ENCODE results near the gene NTM.
"Not testable (repeated sequence)": the region's sequence is repeated elsewhere in the genome, so short reads cannot be mapped to it uniquely, and the experiment has no call there.

Gene NTM

DNA sequence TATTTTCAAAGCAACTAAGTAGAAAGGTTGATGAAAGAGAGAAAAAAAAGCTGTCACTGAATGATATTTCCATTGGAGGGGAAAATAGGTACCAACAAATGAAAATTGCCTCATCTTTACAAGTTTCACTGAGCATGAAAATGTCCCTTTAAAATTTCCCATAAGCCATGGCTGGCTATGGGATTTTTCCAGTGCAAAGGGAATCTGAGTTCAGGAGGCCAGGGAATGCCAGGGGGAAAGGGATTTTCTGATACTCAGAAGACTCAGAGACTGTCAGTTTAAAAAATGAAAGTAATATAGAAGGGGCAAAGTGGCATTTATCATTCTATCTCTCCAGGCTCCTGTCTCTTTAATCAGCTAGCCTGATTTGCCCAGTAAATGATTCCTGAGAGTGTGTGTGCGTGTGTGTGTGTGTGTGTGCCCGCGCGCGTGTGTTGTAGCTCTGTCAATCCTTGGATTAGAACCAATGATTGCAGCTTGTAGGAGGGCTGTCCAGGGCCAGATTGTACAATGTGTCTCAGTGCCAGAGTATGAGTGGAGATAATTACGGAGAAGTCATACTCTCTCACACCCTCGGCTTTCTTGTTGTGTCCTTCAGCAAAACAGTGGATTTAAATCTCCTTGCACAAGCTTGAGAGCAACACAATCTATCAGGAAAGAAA, at the start of gene NTM:
Gene NTM, plus strand, starts transcription at position 526 of the 662 bp plus-strand sequence.
- no peak for DNase-seq (ENCODE audit: low read depth in 1 of 2, low spot score in 1 of 2)

- no peak for DNase-seq (ENCODE audit: low read depth in 1 of 2, low spot score in 1 of 2)
Observed at GRCh38 chr11:131324921-131325570, 45.4 kb upstream of the NTM start.

- no peak for DNase-seq (ENCODE audit: low read depth in 1 of 2, low spot score in 1 of 2)
Observed at GRCh38 chr11:131326829-131327228, 43.6 kb upstream of the NTM start.

GRCh38 chr11:131327421-131327820, 43.0 kb upstream of the NTM start:
- no peak for DNase-seq (ENCODE audit: low read depth in 1 of 2, low spot score in 1 of 2)

DNA sequence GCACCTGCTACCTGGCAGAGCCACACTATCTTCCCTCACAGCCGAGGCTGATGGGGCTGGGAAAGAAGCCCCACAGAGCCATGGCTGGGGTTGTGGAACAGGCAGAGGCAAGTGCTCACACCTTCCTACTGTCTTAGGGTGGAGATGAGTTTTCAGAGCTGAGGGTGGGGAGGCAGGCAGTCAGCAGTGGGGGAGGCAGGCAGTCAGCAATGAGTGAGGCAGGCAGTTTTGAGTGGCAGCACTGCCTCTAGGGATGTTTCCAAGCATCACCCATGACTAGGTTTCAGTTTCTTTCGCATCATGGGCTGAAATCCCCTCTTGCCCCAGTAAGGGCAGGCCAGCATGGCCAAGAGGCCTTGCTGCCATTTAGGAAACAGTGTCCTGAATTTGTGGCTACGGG, 41.6 kb upstream of the NTM start:
- no peak for DNase-seq (ENCODE audit: low read depth in 1 of 2, low spot score in 1 of 2)

- no peak for DNase-seq (ENCODE audit: low read depth in 1 of 2, low spot score in 1 of 2)
Observed at GRCh38 chr11:131331010-131331409, 39.4 kb upstream of the NTM start.

DNA sequence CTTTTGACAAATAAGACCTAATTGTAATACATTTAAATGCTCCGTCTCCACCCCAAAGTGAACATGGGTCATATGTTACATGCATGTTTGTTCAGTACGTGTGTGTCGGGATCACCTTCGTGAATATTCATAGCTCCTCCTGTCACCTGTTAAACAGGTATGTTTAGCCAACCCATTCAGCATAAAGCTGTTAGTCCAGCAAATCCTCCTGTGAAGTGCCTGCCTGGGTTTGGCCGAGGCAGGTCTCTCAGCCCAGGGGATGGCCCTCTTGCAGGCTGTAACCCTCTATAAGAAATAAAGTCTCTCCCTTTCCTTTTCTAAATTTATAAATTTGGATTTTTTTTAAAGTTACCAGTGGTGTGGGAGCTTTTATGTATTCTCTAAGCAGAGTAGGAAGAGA, 38.9 kb upstream of the NTM start:
- DNase-seq (ENCODE audit: low read depth in 1 of 2, low spot score in 1 of 2): no peak

DNA sequence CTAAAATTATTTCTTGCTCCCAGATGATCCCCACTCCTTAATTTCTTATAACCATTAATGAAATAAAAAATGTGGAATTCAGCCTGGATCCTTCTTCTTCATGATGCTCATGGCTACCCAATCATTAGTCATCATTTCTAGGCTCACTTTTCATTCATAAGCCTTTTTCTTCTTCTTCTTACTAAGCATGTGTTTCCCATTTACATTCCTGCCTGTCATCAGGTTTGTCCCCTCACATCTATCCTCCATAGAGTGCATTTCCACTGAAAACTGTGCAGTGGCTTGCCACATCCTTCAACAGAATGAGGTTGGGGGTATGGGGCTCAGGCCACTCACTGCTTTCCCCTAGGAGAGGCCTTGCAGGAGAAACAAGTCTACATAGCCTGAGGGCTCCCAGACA, 35.8 kb upstream of the NTM start:
- no peak for DNase-seq (ENCODE audit: low read depth in 1 of 2, low spot score in 1 of 2)

DNA sequence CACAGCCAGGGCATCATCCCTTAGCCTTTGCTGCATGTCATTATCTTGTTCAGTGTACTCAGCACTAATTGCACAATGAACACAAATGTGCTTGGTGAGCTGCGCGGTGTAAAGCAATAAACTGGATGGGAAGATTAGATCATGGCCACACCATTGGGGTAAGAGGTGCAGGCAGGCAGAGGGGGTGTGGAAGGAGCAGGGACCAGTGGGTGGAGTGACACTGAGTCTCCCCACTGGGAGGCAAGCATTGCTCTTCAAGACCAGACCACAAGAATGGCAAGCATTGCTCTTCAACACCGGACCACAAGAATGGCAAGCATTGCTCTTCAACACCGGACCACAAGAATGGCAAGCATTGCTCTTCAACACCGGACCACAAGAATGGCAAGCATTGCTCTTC, 28.5 kb upstream of the NTM start:
- not testable (repeated sequence) for DNase-seq (ENCODE audit: low read depth in 1 of 2, low spot score in 1 of 2)

DNA sequence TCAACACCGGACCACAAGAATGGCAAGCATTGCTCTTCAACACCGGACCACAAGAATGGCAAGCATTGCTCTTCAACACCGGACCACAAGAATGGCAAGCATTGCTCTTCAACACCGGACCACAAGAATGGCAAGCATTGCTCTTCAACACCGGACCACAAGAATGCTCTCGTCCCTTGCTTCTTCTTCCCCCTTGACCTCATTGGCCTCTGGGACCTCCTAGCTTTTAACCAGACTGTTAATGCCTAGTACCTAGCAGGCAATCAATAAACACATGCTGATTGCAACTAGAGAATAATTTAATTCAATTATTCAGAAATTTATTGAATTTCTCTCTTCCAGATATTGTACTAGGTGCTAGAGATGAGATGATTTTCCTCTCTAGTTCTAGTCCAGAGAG, 28.0 kb upstream of the NTM start:
- DNase-seq (ENCODE audit: low read depth in 1 of 2, low spot score in 1 of 2): not testable (repeated sequence)

- DNase-seq (ENCODE audit: low read depth in 1 of 2, low spot score in 1 of 2): no peak
Observed at GRCh38 chr11:131345406-131345805, 25.0 kb upstream of the NTM start.

DNA sequence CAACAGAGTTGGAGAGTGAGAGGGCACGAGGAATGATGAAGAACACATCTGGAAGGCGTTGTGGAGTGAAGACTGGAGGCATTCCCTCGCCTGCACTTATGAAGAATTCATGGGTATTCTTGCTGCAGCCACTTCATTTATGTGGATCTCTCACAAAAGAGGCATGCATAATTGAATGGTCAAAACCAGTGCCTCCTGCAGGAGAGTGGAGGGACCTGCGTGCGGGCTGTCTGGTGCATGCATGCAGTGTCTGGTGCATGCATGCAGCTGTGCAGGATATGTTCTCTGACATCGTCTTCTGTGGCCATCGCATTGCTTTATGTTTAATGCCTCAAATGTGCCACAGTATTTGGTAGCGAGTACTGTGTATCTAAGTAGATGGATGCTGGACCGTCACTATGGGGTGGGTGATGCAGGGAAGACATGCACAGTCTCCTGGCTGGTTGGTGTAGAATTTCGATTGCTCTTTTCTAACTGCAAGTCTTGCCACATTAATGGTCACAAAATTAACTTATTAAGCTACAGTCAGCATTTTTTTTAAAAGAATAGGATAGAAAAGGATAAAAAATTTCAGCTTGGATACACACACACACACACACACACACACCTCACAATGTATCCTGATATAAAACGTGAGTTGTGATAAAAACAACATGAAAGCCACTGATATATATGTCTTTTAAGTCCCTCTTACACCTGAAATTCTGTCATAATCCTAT, 20.9 kb upstream of the NTM start:
- no peak for DNase-seq (ENCODE audit: low read depth in 1 of 2, low spot score in 1 of 2)

GRCh38 chr11:131350872-131351271, 19.5 kb upstream of the NTM start:
- DNase-seq (ENCODE audit: low read depth in 1 of 2, low spot score in 1 of 2): no peak

- DNase-seq (ENCODE audit: low read depth in 1 of 2, low spot score in 1 of 2): no peak
Observed at GRCh38 chr11:131351848-131352247, 18.6 kb upstream of the NTM start.

DNA sequence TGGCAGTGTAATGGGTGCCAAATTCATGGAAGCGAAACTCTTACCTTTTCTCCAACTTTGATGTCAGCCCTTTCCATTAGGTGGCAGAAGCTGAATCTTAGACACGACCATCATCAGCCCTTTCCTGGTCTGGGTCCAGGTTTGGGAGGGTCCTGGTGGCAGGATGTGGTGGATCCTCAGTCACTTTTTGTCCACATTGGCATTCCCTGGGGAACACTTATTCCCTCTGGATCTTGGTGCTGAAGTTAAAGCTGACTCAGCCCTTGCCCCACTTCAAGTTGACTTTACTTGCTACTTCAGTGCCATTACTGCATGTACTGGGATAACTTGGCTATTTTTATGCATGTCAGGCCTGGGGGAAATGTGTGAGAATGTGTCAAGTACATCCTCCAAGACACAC, 16.6 kb upstream of the NTM start:
- no peak for DNase-seq (ENCODE audit: low read depth in 1 of 2, low spot score in 1 of 2)

DNA sequence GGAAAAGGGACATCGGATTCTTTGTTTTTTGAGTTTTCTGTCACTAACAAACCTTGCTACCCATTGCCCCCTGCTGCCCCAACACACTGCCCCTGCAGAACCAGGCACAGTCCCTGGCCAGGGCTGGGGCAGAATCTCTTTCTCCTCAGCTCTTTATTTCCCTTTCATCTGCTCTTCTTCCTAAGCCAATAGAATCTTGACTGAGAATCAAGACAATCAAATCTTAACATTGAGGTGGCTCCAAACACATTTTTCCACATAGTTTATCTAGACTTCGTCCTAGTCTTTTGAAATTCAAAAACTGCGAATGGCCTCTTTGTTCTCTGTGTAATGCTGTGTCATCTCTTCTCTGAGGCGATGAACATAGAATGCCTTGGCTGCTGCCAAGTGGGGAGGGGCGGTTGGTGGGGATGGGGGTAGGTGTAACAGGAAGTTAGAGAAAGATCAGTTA, 16.1 kb upstream of the NTM start:
- DNase-seq (ENCODE audit: low read depth in 1 of 2, low spot score in 1 of 2): no peak

DNA sequence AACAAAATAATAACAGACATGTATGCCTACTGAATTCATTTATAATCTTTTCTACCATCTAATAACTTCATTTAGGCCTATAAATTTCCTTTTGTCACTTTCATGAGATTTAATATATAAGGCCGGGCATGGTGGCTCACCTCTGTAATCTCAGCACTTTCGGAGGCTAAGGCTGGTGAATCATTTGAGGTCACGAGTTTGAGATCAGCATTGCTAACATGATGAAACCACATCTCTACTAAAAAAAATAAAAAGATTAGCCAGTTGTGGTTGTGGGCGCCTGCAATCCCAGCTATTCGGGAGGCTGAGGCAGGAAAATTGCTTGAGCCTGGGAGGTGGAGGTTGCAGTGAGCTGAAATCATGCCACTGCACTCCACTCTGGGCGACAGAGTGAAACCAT, 14.2 kb upstream of the NTM start:
- no peak for DNase-seq (ENCODE audit: low read depth in 1 of 2, low spot score in 1 of 2)

- no peak for DNase-seq (ENCODE audit: low read depth in 1 of 2, low spot score in 1 of 2)
Observed at GRCh38 chr11:131365329-131365930, 5.0 kb upstream of the NTM start.

GRCh38 chr11:131370901-131371790, 731 bp downstream of the NTM start:
- no peak for DNase-seq (ENCODE audit: low read depth in 1 of 2, low spot score in 1 of 2)

DNA sequence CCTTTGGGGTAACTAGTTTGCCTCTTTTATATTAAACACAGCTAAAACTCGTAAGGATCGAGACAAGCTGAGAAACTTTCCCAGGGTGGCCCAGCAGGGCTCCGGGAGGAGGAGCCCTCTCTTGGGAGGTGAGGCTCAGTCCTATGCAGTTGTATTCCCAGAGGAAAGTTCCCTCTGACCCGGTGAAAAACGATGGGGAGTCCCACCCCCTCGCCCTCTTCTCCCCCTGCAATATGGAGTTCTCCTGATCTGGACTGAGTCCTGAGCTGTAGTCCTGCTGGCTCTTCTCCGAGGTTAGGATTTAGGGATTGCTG, 1.3 kb downstream of the NTM start:
- DNase-seq (ENCODE audit: low read depth in 1 of 2, low spot score in 1 of 2): no peak
